Natural killer cell treated with Interleukin-12 subunit alpha and Interleukin-12 subunit beta and Interleukin-15 and Interleukin-18, amount 100 ng/mL, for 72 hours (primary cell): Measurements from ENCODE around the gene LRMDA. TPM values are rescaled to one million over a fixed set of nuclear protein-coding genes. Genes with fewer than 3 reads are reported as not detected.

Experiments
- ATAC-seq, 2 donors: fragments of 150-1000 bp; cut with Tn5 transposase in 1 of 2; sonication (Bioruptor Pico), chemical (Tn5 transposase) in 1 of 2; 2 replicates each; pipeline ENCODE4 v1.10.0; 2021
- DNase-seq: peaks from one replicate; pipeline ENCODE4 v3.0.0; 2022; ENCODE audit warnings: low spot score
- H3K27ac Mint-ChIP-seq, 2 donors: 1 replicate in 1 of 2; 2 replicates in 1 of 2; pipeline ENCODE4 v1.8.0; 2022; ENCODE audit warnings: mixed read lengths in 2 of 2, mild to moderate bottlenecking in 1 of 2, moderate library complexity in 1 of 2
- H3K27me3 Mint-ChIP-seq, 2 donors: 1 replicate in 1 of 2; 2 replicates in 1 of 2; pipeline ENCODE4 v1.8.0; 2022; ENCODE audit warnings: mixed read lengths in 2 of 2
- H3K36me3 Mint-ChIP-seq: one replicate; pipeline ENCODE4 v1.8.0; 2022; ENCODE audit warnings: mixed read lengths
- H3K4me1 Mint-ChIP-seq, 2 donors: 1 replicate in 1 of 2; 2 replicates in 1 of 2; pipeline ENCODE4 v1.8.0; 2022; ENCODE audit warnings: low read depth in 2 of 2, mixed read lengths in 2 of 2, mild to moderate bottlenecking in 1 of 2
- H3K4me3 Mint-ChIP-seq: one replicate; pipeline ENCODE4 v1.8.0; 2022; ENCODE audit warnings: mixed read lengths
- H3K9me3 Mint-ChIP-seq: 2 replicates; pipeline ENCODE4 v1.8.0; 2022; ENCODE audit warnings: mixed read lengths
- total RNA-seq, 2 donors: library from RNA; stranded (reverse); gene quantifications; one replicate each; pipeline ENCODE4 v1.2.3, GENCODE V29; 2022

The LRMDA gene
- total RNA-seq, 2 donors from 2014 or later, result 0.92 to 1.8 TPM

- Mint-ChIP-seq H3K36me3 (no peaks in the 10 kb centered on the region), H3K9me3 (peaks cover 6% of the 10 kb centered on the region), H3K4me3 (no peak overlapping the region), H3K27me3 (peaks cover 0 to 4% of the 10 kb centered on the region in 2 donors), H3K27ac (no peak overlapping the region), H3K4me1 (no peaks in the 10 kb centered on the region)
- no peak for DNase-seq
- no peak for ATAC-seq
Observed at GRCh38 chr10:76388321-76389023, 957.0 kb downstream of the LRMDA start.

- Mint-ChIP-seq H3K27me3 (no peaks in the 10 kb centered on the region), H3K4me3 (no peak overlapping the region), H3K36me3 (no peaks in the 10 kb centered on the region), H3K4me1 (no peaks in the 10 kb centered on the region), H3K9me3 (no peaks in the 10 kb centered on the region), H3K27ac (no peak overlapping the region)
- DNase-seq (no peak), ATAC-seq (no peak)
Observed at GRCh38 chr10:76393875-76394706, 962.7 kb downstream of the LRMDA start.

- H3K4me1 Mint-ChIP-seq, result no peaks in the 10 kb centered on the region
- H3K36me3 Mint-ChIP-seq, result no peaks in the 10 kb centered on the region
- no peak for ATAC-seq
- H3K9me3 Mint-ChIP-seq, result no peaks in the 10 kb centered on the region
- H3K27ac Mint-ChIP-seq, result no peak overlapping the region
- H3K4me3 Mint-ChIP-seq, result no peak overlapping the region
- no peaks in the 10 kb centered on the region for H3K27me3 Mint-ChIP-seq
- no peak for DNase-seq
Observed at GRCh38 chr10:76394707-76395042, 963.3 kb downstream of the LRMDA start.

- Mint-ChIP-seq H3K9me3 (no peaks in the 10 kb centered on the region), H3K4me3 (no peak overlapping the region), H3K27me3 (no peaks in the 10 kb centered on the region), H3K27ac (no peak overlapping the region), H3K4me1 (no peaks in the 10 kb centered on the region), H3K36me3 (no peaks in the 10 kb centered on the region)
- ATAC-seq, result no peak
- DNase-seq, result no peak
Observed at GRCh38 chr10:76395251-76395650, 963.8 kb downstream of the LRMDA start.

- no peaks in the 10 kb centered on the region for H3K36me3 Mint-ChIP-seq
- H3K27me3 Mint-ChIP-seq, result no peaks in the 10 kb centered on the region
- no peak overlapping the region for H3K27ac Mint-ChIP-seq
- ATAC-seq (no peak), DNase-seq (no peak)
- H3K9me3 Mint-ChIP-seq, result no peaks in the 10 kb centered on the region
- no peaks in the 10 kb centered on the region for H3K4me1 Mint-ChIP-seq
- no peak overlapping the region for H3K4me3 Mint-ChIP-seq
Observed at GRCh38 chr10:76396134-76396533, 964.7 kb downstream of the LRMDA start.

GRCh38 chr10:76397181-76398042, 966.0 kb downstream of the LRMDA start:
- Mint-ChIP-seq H3K36me3 (no peaks in the 10 kb centered on the region), H3K27me3 (no peaks in the 10 kb centered on the region), H3K4me3 (no peak overlapping the region), H3K4me1 (no peaks in the 10 kb centered on the region), H3K27ac (no peak overlapping the region), H3K9me3 (no peaks in the 10 kb centered on the region)
- ATAC-seq, result no peak
- DNase-seq, result no peak

GRCh38 chr10:76398043-76398710, 966.8 kb downstream of the LRMDA start:
- ATAC-seq, result no peak
- Mint-ChIP-seq H3K27me3 (no peaks in the 10 kb centered on the region), H3K27ac (no peak overlapping the region), H3K36me3 (no peaks in the 10 kb centered on the region), H3K4me3 (no peak overlapping the region), H3K9me3 (no peaks in the 10 kb centered on the region), H3K4me1 (no peaks in the 10 kb centered on the region)
- no peak for DNase-seq

GRCh38 chr10:76399226-76399625, 967.8 kb downstream of the LRMDA start:
- H3K27me3 Mint-ChIP-seq, result peaks cover 0 to 2% of the 10 kb centered on the region in 2 donors
- no peaks in the 10 kb centered on the region for H3K36me3 Mint-ChIP-seq
- H3K9me3 Mint-ChIP-seq, result peaks cover 4% of the 10 kb centered on the region
- ATAC-seq (no peak), DNase-seq (no peak)
- no peak overlapping the region for H3K27ac Mint-ChIP-seq
- H3K4me3 Mint-ChIP-seq, result no peak overlapping the region
- H3K4me1 Mint-ChIP-seq, result no peaks in the 10 kb centered on the region

GRCh38 chr10:76401006-76401405, 969.6 kb downstream of the LRMDA start:
- H3K36me3 Mint-ChIP-seq, result no peaks in the 10 kb centered on the region
- DNase-seq, result no peak
- H3K9me3 Mint-ChIP-seq, result peaks cover 4% of the 10 kb centered on the region
- ATAC-seq, result no peak
- no peak overlapping the region for H3K27ac Mint-ChIP-seq
- no peak overlapping the region for H3K4me3 Mint-ChIP-seq
- peaks cover 0 to 2% of the 10 kb centered on the region in 2 donors for H3K27me3 Mint-ChIP-seq
- no peaks in the 10 kb centered on the region for H3K4me1 Mint-ChIP-seq

- Mint-ChIP-seq H3K36me3 (no peaks in the 10 kb centered on the region), H3K4me3 (no peak overlapping the region), H3K4me1 (no peaks in the 10 kb centered on the region), H3K9me3 (peaks cover 4% of the 10 kb centered on the region), H3K27me3 (peaks cover 0 to 2% of the 10 kb centered on the region in 2 donors), H3K27ac (no peak overlapping the region)
- no peak for DNase-seq
- no peak for ATAC-seq
Observed at GRCh38 chr10:76403912-76404311, 972.5 kb downstream of the LRMDA start.

GRCh38 chr10:76404531-76404930, 973.1 kb downstream of the LRMDA start:
- Mint-ChIP-seq H3K36me3 (no peaks in the 10 kb centered on the region), H3K9me3 (peaks cover 4% of the 10 kb centered on the region), H3K4me3 (no peak overlapping the region), H3K27ac (no peak overlapping the region), H3K4me1 (no peaks in the 10 kb centered on the region), H3K27me3 (peaks cover 0 to 2% of the 10 kb centered on the region in 2 donors)
- no peak for DNase-seq
- ATAC-seq, result no peak

- Mint-ChIP-seq H3K27ac (no peak overlapping the region), H3K4me3 (no peak overlapping the region), H3K36me3 (no peaks in the 10 kb centered on the region), H3K9me3 (peaks cover 8% of the 10 kb centered on the region), H3K27me3 (peaks cover 0 to 2% of the 10 kb centered on the region in 2 donors), H3K4me1 (no peaks in the 10 kb centered on the region)
- ATAC-seq, result no peak
- no peak for DNase-seq
Observed at GRCh38 chr10:76405922-76406321, 974.5 kb downstream of the LRMDA start.

- ATAC-seq (no peak), DNase-seq (no peak)
- H3K4me1 Mint-ChIP-seq, result no peaks in the 10 kb centered on the region
- H3K36me3 Mint-ChIP-seq, result no peaks in the 10 kb centered on the region
- H3K9me3 Mint-ChIP-seq, result peaks cover 14% of the 10 kb centered on the region
- H3K27ac Mint-ChIP-seq, result no peak overlapping the region
- H3K27me3 Mint-ChIP-seq, result peaks cover 0 to 6% of the 10 kb centered on the region in 2 donors
- H3K4me3 Mint-ChIP-seq, result no peak overlapping the region
Observed at GRCh38 chr10:76408646-76409045, 977.2 kb downstream of the LRMDA start.
